Chondrocyte (in vitro differentiated cells): ENCODE results near the gene DGAT2L6. TPM values are rescaled to one million over a fixed set of nuclear protein-coding genes. Genes with fewer than 3 reads are reported as not detected.

Experiments used
- DNase-seq: peaks from one replicate; pipeline ENCODE4 v3.0.0; 2021; ENCODE audit warnings: mixed read lengths, low spot score
- H3K27ac Mint-ChIP-seq: one replicate; pipeline ENCODE4 v1.8.0; 2021; ENCODE audit warnings: mild to moderate bottlenecking, moderate library complexity, mixed read lengths; ENCODE audit not compliant: unreplicated experiment
- H3K27me3 Mint-ChIP-seq: 2 replicates; pipeline ENCODE4 v1.8.0; 2021; ENCODE audit warnings: low read depth, mixed read lengths
- H3K36me3 Mint-ChIP-seq: 2 replicates; pipeline ENCODE4 v1.8.0; 2021; ENCODE audit warnings: low read depth, mixed read lengths
- H3K4me1 Mint-ChIP-seq: 2 replicates; pipeline ENCODE4 v1.8.0; 2021; ENCODE audit warnings: low read depth, mild to moderate bottlenecking, mixed read lengths
- H3K4me3 Mint-ChIP-seq: one replicate; pipeline ENCODE4 v1.8.0; 2021; ENCODE audit warnings: mild to moderate bottlenecking, moderate library complexity, mixed read lengths; ENCODE audit not compliant: unreplicated experiment
- H3K9me3 Mint-ChIP-seq: 2 replicates; pipeline ENCODE4 v1.8.0; 2021; ENCODE audit warnings: low read depth, mixed read lengths
- CTCF ChIP-seq: fragments of 200-600 bp; sonication (generic); IDR thresholded peaks from 2 replicates; pipeline ENCODE4 v1.5.0; 2021; ENCODE audit warnings: antibody characterized with exemption, mild to moderate bottlenecking, moderate library complexity
- total RNA-seq: library from RNA; stranded (reverse); gene quantifications from 3 replicates; pipeline ENCODE4 v1.2.1, GENCODE V29; 2021

DGAT2L6 gene
- total RNA-seq, 1 donor from 2014 or later: not detected

GRCh38 chrX:70226048-70226447, 48.8 kb downstream of the DGAT2L6 start:
- Mint-ChIP-seq H3K4me1 (no peaks in the 10 kb centered on the region), H3K4me3 (no peak overlapping the region), H3K9me3 (peaks cover 3% of the 10 kb centered on the region), H3K27ac (no peak overlapping the region), H3K27me3 (no peaks in the 10 kb centered on the region), H3K36me3 (no peaks in the 10 kb centered on the region)
- no peak for DNase-seq
- no peak for TF ChIP-seq CTCF

GRCh38 chrX:70226687-70227086, 49.4 kb downstream of the DGAT2L6 start:
- no peaks in the 10 kb centered on the region for H3K36me3 Mint-ChIP-seq
- no peaks in the 10 kb centered on the region for H3K27me3 Mint-ChIP-seq
- H3K4me1 Mint-ChIP-seq: no peaks in the 10 kb centered on the region
- no peak overlapping the region for H3K27ac Mint-ChIP-seq
- no peaks in the 10 kb centered on the region for H3K9me3 Mint-ChIP-seq
- H3K4me3 Mint-ChIP-seq: no peak overlapping the region
- DNase-seq: no peak
- no peak for TF ChIP-seq CTCF

- H3K36me3 Mint-ChIP-seq: peaks cover 2% of the 10 kb centered on the region
- H3K27ac Mint-ChIP-seq: no peak overlapping the region
- H3K9me3 Mint-ChIP-seq: peaks cover 5% of the 10 kb centered on the region
- H3K4me1 Mint-ChIP-seq: no peaks in the 10 kb centered on the region
- peaks cover 5% of the 10 kb centered on the region for H3K27me3 Mint-ChIP-seq
- DNase-seq: no peak
- TF ChIP-seq CTCF: no peak
- H3K4me3 Mint-ChIP-seq: no peak overlapping the region
Measured at GRCh38 chrX:70231666-70232065, 54.4 kb downstream of the DGAT2L6 start.

- Mint-ChIP-seq H3K27ac (no peak within 1 kb of the TSS), H3K36me3 (peaks cover 2% of the 10 kb centered on the region), H3K4me1 (no peaks in the 10 kb centered on the region), H3K9me3 (peaks cover 5% of the 10 kb centered on the region), H3K27me3 (peaks cover 5% of the 10 kb centered on the region), H3K4me3 (no peak within 1 kb of the TSS)
- TF ChIP-seq CTCF: no peak
- DNase-seq: no peak
Measured at GRCh38 chrX:70234355-70234754, 57.1 kb downstream of the DGAT2L6 start, which contains the start of gene AWAT1. TSS of gene AWAT1 (plus strand) at chrX:70234655. CDS start at chrX:70234696, 41 bp downstream.

GRCh38 chrX:70240751-70241150, 63.5 kb downstream of the DGAT2L6 start:
- H3K9me3 Mint-ChIP-seq: peaks cover 6% of the 10 kb centered on the region
- H3K4me3 Mint-ChIP-seq: no peak overlapping the region
- no peak for TF ChIP-seq CTCF
- no peaks in the 10 kb centered on the region for H3K4me1 Mint-ChIP-seq
- no peak for DNase-seq
- no peak overlapping the region for H3K27ac Mint-ChIP-seq
- no peaks in the 10 kb centered on the region for H3K36me3 Mint-ChIP-seq
- H3K27me3 Mint-ChIP-seq: no peaks in the 10 kb centered on the region
